NT2/D1 (cell line): ENCODE data around the gene PCSK4.

ENCODE experiments used
- SUZ12 ChIP-seq: IDR thresholded peaks from 2 replicates; pipeline ENCODE4 v1.6.1; 2011; ENCODE audit not compliant: insufficient read length, insufficient read depth; ENCODE audit errors: extremely low read depth
- YY1 ChIP-seq: IDR thresholded peaks from 2 replicates; pipeline ENCODE4 v1.6.1; 2011; ENCODE audit not compliant: insufficient read length, insufficient read depth
- ZNF274 ChIP-seq: IDR thresholded peaks from 2 replicates; pipeline ENCODE4 v1.6.1; 2011; ENCODE audit warnings: mild to moderate bottlenecking, low read depth, low read length

- TF ChIP-seq ZNF274 (no peak), YY1 (no peak), SUZ12 (no peak)
Observed at GRCh38 chr19:1496714-1497577, 6.8 kb upstream of the PCSK4 start.
